HG03175 (cell line): ENCODE measurements around the gene GTPBP1.

Source experiments
- ATAC-seq: cut with Tn5 transposase; IDR thresholded peaks from one replicate; pipeline ENCODE4 v1.9.1; 2021; ENCODE audit warnings: mild to moderate bottlenecking, moderate library complexity; ENCODE audit not compliant: unreplicated experiment

The GTPBP1 gene

GRCh38 chr22:38705235-38706100 lies at the start of gene GTPBP1:
GTPBP1 (plus strand) TSS chr22:38705944; CDS start chr22:38705956, 12 bp downstream.
- ATAC-seq = peak; percentile 77

DNA sequence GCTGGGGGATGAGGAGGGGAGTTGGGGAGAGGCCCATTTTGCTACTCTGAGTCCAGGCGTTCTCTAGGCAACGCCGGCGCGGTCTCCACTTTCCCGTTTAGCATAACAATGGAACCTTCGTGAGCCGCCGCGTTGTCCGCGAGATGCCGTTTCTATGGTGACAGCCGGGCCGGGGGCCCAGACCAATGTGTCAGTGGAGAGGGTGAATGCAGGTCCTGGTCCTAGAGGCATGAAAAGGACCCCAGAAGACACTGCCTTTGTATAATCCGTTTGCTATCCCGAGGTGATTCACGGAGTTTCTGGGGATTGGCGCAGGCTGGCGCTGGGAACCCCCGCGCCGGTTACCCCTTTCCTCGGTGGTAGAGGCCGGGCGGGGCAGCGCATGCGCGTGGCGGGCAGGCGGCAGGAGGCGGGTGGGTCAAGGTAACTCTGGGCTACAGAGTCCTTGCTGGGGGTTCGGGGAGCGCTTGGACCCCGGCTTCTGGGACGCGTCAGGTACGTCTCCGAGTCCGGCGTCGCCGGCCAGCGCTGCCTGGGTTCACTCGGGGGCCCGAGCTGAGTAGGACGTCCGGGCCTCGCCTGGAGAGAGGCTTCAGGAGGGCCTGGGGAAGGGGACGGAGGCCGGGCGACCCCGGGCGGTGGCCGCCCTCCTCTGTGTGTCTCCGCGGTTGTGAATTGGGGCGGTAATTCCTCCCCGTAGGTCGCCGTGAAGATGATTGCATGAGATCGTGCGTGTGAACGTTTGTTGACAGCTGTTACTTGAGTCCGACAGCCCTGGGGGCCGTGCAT lies 49.3 kb upstream of the GTPBP1 start, which contains the start of the genes CBY1 and FAM227A:
CBY1 (plus strand) TSS at position 383 of the 789 bp plus-strand sequence. CDS start 11,417 bp downstream, outside the sequence.
FAM227A (minus strand) TSS at position 137 of the 789 bp plus-strand sequence. CDS start 6,224 bp downstream, outside the sequence.
- ATAC-seq = peak; percentile 81

GRCh38 chr22:38657045-38657909 lies 48.5 kb upstream of the GTPBP1 start:
- ATAC-seq = peak; percentile 28

GRCh38 chr22:38674888-38675287 lies 30.9 kb upstream of the GTPBP1 start:
- no peak for ATAC-seq

DNA sequence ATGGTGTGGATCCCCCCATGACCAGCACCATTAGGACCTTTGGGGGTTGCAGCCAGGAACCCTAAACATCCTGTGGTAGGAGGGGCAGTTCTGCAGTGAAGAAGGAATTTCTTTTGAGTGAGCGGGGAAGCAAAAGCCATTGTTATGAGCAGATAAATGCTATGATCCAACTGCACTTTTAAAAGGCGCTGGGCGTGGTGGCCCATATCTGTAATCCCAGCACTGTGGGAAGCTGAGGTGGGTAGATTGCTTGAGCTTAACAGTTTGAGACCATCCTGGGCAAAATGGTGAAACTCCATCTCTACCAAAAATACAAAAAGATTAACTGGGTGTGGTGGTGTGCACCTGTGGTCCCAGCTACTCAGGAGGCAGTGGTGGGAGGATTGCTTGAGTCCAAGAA lies 29.9 kb upstream of the GTPBP1 start:
- ATAC-seq = no peak

GRCh38 chr22:38681582-38682335 lies 24.0 kb upstream of the GTPBP1 start, which contains the start of gene TOMM22:
TOMM22 (plus strand) TSS chr22:38681957; CDS start chr22:38681979, 22 bp downstream.
- ATAC-seq = peak; percentile 95

DNA sequence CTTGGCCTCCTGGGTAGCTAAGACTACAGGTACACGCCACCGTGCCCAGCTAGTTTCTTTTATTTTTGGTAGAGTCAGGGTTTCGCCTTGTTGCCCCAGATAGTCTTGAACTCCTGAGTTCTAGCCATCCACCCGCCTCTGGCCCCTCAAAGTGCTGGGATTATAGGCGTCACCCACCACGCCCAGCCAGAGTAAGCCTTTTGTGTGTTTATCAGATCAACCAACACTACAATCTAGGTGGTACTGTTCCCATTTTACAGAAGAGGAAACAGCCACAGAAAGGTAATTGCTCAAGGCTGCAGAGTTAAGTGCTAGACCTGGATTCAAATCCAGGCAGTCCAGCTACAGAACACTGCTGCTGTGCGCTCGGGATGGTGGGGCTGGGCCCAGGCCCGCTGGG lies 20.8 kb upstream of the GTPBP1 start:
- ATAC-seq = no peak

GRCh38 chr22:38685761-38686160 lies 20.0 kb upstream of the GTPBP1 start:
- no peak for ATAC-seq

- ATAC-seq = no peak
Measured at GRCh38 chr22:38689651-38690050, 16.1 kb upstream of the GTPBP1 start.

DNA sequence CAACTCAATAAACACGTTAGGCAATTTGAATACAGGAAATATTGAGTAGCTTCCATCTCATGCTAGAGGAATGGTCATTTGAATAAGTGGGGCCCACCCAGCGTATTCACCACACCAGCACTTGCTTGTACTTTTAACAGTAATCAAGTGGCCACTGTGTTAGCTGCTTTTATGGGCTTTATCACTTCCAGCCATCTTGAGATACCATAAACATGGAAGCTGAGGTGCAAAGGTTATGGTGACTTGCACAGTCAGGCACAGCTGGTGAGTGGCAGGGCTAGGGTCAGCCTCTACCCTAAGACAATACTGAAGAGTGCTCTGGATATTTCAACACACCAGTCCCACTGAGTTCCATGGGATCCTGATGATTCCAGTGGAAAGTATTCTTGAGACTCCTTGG lies 11.7 kb upstream of the GTPBP1 start:
- ATAC-seq = no peak

DNA sequence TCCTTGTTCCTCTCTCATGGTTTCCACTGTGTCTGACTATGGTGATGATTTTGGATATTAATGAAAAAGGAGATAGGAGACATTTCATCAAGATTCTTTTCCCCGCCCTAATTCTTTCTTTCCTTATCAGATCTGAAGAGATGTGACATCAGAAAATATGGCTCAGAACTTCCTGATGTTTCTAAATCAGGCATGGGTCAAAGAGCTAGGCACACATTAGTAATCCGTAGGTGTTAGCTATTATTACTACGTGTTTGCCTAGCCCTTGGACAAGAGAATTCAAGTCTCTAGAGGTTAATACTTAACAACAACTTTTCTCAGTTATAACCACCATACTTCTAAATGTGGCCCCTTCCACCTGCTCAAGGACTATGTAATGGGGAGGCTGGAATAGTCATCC lies 10.8 kb upstream of the GTPBP1 start:
- no peak for ATAC-seq

DNA sequence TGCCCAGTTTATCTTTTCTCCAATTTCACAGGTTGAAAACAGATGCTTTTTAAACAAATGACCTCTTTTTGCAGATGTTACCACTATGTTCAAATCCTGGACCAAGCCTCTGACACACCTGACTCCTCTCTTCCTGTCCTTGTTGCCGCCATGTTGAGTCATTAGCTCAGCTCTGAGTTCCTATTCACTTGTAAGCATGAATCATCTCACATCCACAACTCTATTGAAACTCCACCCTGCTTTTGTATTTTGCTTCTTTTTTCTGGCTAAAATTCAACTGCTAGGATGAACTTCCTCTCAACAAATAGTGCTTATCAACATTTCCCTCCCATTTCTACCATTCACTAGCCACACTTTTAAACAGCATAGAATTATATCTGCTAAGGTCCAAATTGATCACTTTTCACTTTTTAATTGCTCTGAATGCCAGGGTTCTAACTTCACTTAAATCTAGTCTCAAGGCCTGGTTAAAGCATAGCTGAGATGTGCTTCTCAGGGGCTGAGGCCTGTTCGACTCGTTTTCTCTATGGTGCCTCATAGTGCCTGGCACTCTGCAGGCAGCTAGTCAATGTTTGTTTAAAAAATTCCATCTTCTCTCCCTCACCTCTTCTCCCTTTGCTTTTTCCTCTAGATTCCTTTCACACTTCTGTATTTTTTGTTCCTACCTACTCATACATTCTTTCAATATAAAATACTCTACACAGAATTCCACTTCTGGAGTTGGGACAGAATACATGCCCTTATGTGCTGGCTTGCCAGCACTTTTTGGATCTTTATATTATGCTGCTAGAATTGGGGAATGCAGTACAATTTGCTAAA lies 8.9 kb upstream of the GTPBP1 start:
- no peak for ATAC-seq

- no peak for ATAC-seq
Measured at GRCh38 chr22:38697425-38698089, 8.2 kb upstream of the GTPBP1 start.

- no peak for ATAC-seq
Measured at GRCh38 chr22:38698407-38699094, 7.2 kb upstream of the GTPBP1 start.

GRCh38 chr22:38699143-38699542 lies 6.6 kb upstream of the GTPBP1 start:
- ATAC-seq = no peak

- no peak for ATAC-seq
Measured at GRCh38 chr22:38699784-38700183, 6.0 kb upstream of the GTPBP1 start.

GRCh38 chr22:38700270-38700788 lies 5.4 kb upstream of the GTPBP1 start:
- peak; percentile 21 for ATAC-seq
